Lower lobe of right lung (tissue), 2 donors: Measurements from ENCODE around the gene STK39. TPM values are rescaled to one million over a fixed set of nuclear protein-coding genes. Genes with fewer than 3 reads are reported as not detected.
A peak's percentile ranks its signal among the peaks of the same experiment; 100 is the strongest.

Source experiments
- ATAC-seq, 2 donors: fragments of 200-7000 bp; cut with Tn5 transposase; one replicate each; pipeline ENCODE4 v1.9.1; 2020 to 2022; ENCODE audit warnings: mild to moderate bottlenecking in 2 of 2, moderate library complexity in 2 of 2
- DNase-seq: peaks from one replicate; pipeline ENCODE4 v3.0.0-alpha.2; 2020
- H3K27ac ChIP-seq: fragments of 200-600 bp; one replicate; pipeline ENCODE4 v1.8.0; 2022
- H3K27me3 ChIP-seq: fragments of 200-600 bp; one replicate; pipeline ENCODE4 v1.8.0; 2022; ENCODE audit warnings: low read depth
- H3K36me3 ChIP-seq: fragments of 200-600 bp; one replicate; pipeline ENCODE4 v1.8.0; 2022; ENCODE audit warnings: mild to moderate bottlenecking
- H3K4me1 ChIP-seq: fragments of 200-600 bp; one replicate; pipeline ENCODE4 v1.8.0; 2022
- H3K4me3 ChIP-seq: fragments of 200-600 bp; one replicate; pipeline ENCODE4 v1.8.0; 2022; ENCODE audit warnings: mild to moderate bottlenecking
- H3K9me3 ChIP-seq: fragments of 200-600 bp; one replicate; pipeline ENCODE4 v1.8.0; 2022
- CTCF ChIP-seq: fragments of 200-600 bp; IDR thresholded peaks from one replicate; pipeline ENCODE4 v1.8.0; 2022; ENCODE audit warnings: antibody characterized with exemption, mild to moderate bottlenecking
- intact Hi-C: fragments of 100-400 bp; cut with DNase I; formaldehyde crosslinking; loops from one replicate; pipeline ENCODE4 v1.11.0; 2022
- total RNA-seq: library from RNA; stranded (reverse); fragmentation: NEBNext Ultra II Directional; extraction: Animal tissue kit (Norgen Biotek cat#: 25700); gene quantifications from one replicate; pipeline ENCODE4 v1.2.1, GENCODE V29; 2021
- donor health status: DM: no; HTN: yes; CAD: no; lungs with severe emphysema.

The STK39 gene
- total RNA-seq, 1 donor from 2014 or later, result 12.6 TPM

GRCh38 chr2:168191955-168192785 is 55.2 kb downstream of the STK39 start:
- H3K4me3 ChIP-seq, result no peak overlapping the region
- H3K36me3 ChIP-seq, result no peaks in the 10 kb centered on the region
- H3K27ac ChIP-seq, result no peak overlapping the region
- no peak for TF ChIP-seq CTCF
- peaks cover 22% of the 10 kb centered on the region for H3K4me1 ChIP-seq
- intact Hi-C loops, result no loop called here
- no peak for ATAC-seq
- no peaks in the 10 kb centered on the region for H3K9me3 ChIP-seq
- DNase-seq, result no peak
- no peaks in the 10 kb centered on the region for H3K27me3 ChIP-seq

GRCh38 chr2:168190590-168191336 is 56.6 kb downstream of the STK39 start:
- ATAC-seq (no peak), DNase-seq (no peak)
- Histone ChIP-seq H3K9me3 (no peaks in the 10 kb centered on the region), H3K36me3 (no peaks in the 10 kb centered on the region), H3K27ac (no peak overlapping the region), H3K4me1 (peaks cover 28% of the 10 kb centered on the region), H3K27me3 (no peaks in the 10 kb centered on the region), H3K4me3 (no peak overlapping the region)
- TF ChIP-seq CTCF, result no peak
- intact Hi-C loops, result no loop called here

GRCh38 chr2:168189835-168190569 is 57.4 kb downstream of the STK39 start:
- TF ChIP-seq CTCF, result no peak
- H3K27me3 ChIP-seq, result no peaks in the 10 kb centered on the region
- H3K4me3 ChIP-seq, result no peak overlapping the region
- H3K9me3 ChIP-seq, result no peaks in the 10 kb centered on the region
- H3K27ac ChIP-seq, result no peak overlapping the region
- intact Hi-C loops, result no loop called here
- DNase-seq, result no peak
- peaks cover 35% of the 10 kb centered on the region for H3K4me1 ChIP-seq
- ATAC-seq, result peak in 1 of 2 donors; percentile 31
- no peaks in the 10 kb centered on the region for H3K36me3 ChIP-seq

- peaks cover 30% of the 10 kb centered on the region for H3K4me1 ChIP-seq
- ATAC-seq (no peak), DNase-seq (no peak)
- no peaks in the 10 kb centered on the region for H3K27me3 ChIP-seq
- no peaks in the 10 kb centered on the region for H3K36me3 ChIP-seq
- no peak for TF ChIP-seq CTCF
- H3K27ac ChIP-seq, result no peak overlapping the region
- no peak overlapping the region for H3K4me3 ChIP-seq
- H3K9me3 ChIP-seq, result no peaks in the 10 kb centered on the region
- intact Hi-C loops, result no loop called here
These were observed 59.4 kb downstream of the STK39 start for GRCh38 chr2:168188002-168188401.

GRCh38 chr2:168186452-168186851 is 60.9 kb downstream of the STK39 start:
- Histone ChIP-seq H3K9me3 (no peaks in the 10 kb centered on the region), H3K4me1 (peaks cover 16% of the 10 kb centered on the region), H3K36me3 (no peaks in the 10 kb centered on the region), H3K4me3 (no peak overlapping the region), H3K27ac (no peak overlapping the region), H3K27me3 (no peaks in the 10 kb centered on the region)
- TF ChIP-seq CTCF, result no peak
- ATAC-seq (no peak), DNase-seq (no peak)
- intact Hi-C loops, result no loop called here
